Stimulated activated CD4-positive, alpha-beta T cell treated with anti-CD3 and anti-CD28 coated beads, TNF-alpha, amount 100 ng/mL, for 4 hours (primary cell): ENCODE results near the gene KCNG4.
"Not testable (repeated sequence)": the region's sequence is repeated elsewhere in the genome, so short reads cannot be mapped to it uniquely, and the experiment has no call there.

Experiments used
- DNase-seq, 3 experiments: peaks; one replicate each; pipeline ENCODE4 v3.0.0-alpha.2; 2020; ENCODE audit warnings: low read depth in 3 of 3

The KCNG4 gene

DNA sequence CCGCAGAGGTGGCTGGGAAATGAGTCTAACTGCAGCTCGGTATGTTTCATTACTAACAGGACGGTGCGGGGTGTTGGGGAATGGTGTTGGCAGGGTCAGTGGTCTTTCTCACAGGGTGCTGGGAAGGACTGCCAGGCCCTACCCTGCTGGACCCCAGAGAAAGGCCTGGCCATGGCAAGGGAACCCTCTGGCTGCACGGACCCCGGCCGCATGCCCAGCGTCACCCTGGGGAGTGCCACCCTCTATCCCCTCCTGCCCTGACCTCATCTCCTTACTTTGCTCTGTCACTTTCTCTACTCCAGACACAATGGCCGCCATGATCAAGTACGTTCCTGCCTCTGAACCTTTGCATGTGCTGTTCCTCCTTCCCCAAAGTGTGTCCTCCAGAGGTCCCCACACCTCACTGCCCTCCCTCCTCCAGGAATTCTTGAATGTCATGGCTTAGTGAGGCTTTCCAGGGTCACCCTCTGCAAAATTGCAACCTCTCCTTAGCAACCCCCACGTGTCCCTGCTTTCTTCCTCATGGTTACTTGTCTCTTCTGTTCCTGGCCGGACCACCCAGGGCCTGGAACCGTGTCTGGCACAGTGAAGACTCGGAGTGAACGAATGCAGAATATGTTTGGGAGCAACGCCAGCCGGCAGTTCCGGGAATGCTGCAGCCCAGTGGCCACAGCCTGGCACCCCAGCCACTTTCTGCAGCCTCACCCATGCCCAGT, 33.7 kb downstream of the KCNG4 start:
- no peak for DNase-seq

DNA sequence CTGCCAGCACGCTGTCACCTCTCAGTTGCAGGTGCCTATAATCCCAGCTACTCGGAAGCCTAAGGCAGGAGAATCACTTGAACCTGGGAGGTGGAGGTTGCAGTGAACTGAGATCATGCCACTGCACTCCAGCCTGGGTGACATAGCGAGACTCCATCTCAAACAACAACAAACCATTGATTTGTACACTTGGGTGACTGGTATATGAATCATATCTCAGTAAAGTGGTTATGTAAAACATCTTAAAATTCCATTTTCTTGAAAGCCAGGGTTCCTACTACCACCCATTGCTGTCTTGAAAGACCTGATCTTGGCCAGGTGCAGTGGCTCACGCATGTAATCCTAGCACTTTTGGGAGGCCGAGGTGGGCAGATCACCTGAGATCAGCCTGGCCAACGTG, 34.7 kb downstream of the KCNG4 start:
- DNase-seq, result not testable (repeated sequence)

DNA sequence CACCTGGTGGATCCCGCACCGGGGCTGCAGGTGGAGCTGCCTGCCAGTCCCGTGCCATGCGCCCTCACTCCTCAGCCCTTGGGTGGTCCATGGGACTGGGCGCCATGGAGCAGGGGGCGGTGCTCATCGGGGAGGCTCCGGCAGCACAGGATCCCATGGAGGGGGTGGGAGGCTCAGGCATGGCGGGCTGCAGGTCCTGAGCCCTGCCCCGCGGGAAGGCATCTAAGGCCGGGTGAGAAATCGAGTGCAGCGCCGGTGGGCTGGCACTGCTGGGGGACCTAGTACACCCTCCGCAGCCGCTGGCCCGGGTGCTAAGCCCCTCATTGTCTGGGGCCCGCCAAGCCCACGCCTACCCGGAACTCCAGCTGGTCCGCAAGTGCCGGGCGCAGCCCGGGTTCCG, 35.3 kb downstream of the KCNG4 start:
- not testable (repeated sequence) for DNase-seq

DNA sequence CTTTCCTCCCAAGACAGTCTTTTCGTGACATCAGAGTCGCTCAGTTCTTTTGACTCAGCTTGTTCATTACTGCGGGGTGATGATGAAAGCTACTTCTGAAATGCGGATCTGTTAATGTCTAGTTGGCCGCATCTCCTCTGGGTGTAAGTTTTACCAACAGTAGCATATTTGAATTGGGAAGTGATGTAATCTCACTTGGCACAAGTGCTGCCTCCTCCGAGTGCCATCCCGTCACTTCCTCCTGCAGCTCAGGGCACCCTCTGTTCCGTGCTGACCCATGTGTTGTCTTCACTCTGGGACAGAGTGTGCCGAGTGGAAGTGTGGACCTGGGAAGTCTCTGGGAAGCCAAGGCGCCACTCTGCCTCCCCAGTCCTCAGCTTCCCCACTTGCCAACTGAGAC, 40.0 kb downstream of the KCNG4 start:
- DNase-seq, result no peak

DNA sequence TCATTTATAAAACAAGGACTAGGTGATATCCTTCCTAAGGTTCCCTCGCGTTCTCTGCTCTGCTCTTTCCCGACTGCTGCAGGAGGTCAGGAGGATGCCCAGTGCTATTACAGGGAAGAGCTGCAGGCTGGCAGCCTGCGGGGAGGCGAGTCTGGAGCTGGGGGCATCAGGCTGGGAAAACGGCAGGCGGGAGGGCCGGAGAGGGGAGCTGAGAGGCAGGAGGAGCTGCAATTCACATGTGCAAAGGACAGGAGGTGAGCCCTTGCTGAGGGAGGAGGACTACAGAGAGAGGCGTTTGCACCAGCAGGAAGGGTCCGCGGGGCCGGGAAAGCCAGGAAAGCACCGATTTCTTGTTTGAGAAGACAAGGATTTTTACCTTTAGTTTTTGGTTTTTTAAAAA, 40.7 kb downstream of the KCNG4 start:
- no peak for DNase-seq

- DNase-seq, result no peak
Measured at GRCh38 chr16:84198401-84198800, 41.4 kb downstream of the KCNG4 start.

- no peak for DNase-seq
Measured at GRCh38 chr16:84197466-84198128, 42.2 kb downstream of the KCNG4 start.

- DNase-seq, result no peak
Measured at GRCh38 chr16:84196727-84197394, 43.0 kb downstream of the KCNG4 start.

DNA sequence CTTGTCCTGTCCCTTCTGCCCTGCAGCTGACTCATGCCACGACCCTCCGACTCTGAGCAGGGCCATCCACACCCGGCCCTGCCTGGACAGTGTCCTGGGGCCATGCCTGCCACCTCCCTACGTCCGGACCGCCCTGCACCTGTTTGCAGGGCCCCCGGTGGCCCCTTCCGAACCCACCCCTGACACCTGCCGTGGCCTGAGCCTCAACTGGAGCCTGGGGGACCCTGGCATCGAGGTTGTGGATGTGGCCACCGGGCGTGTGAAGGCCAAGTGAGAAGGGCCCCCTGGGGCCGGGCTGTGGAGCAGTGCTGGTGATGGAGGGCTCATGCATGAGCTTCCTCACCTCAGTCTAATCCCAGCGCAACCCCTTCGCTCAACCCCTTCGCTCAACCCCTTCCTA, 43.7 kb downstream of the KCNG4 start:
- no peak for DNase-seq

- no peak for DNase-seq
Measured at GRCh38 chr16:84195201-84196093, 44.4 kb downstream of the KCNG4 start.

- no peak for DNase-seq
Measured at GRCh38 chr16:84194470-84195200, 45.2 kb downstream of the KCNG4 start.

DNA sequence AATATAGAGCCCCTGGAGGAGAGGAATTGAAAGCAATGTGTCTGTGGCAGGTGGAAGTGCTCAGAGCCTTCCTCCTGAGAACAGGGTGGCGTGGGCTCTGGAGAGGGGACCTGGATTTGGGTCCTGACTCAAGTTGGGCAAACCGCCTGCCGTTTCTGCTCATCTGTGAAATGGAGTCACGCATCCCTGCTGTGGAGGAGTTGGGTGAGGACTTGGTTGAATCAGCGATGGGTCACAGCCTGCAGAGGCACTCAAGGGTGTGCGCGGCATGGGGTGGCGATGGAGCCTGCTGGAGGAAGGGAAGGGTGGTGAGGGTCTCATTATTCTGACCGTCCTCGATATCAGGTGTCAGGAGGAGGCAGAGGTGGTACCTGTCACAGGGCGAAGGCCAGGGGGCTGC, 45.8 kb downstream of the KCNG4 start:
- no peak for DNase-seq

GRCh38 chr16:84193480-84193879, 46.3 kb downstream of the KCNG4 start:
- DNase-seq, result no peak

DNA sequence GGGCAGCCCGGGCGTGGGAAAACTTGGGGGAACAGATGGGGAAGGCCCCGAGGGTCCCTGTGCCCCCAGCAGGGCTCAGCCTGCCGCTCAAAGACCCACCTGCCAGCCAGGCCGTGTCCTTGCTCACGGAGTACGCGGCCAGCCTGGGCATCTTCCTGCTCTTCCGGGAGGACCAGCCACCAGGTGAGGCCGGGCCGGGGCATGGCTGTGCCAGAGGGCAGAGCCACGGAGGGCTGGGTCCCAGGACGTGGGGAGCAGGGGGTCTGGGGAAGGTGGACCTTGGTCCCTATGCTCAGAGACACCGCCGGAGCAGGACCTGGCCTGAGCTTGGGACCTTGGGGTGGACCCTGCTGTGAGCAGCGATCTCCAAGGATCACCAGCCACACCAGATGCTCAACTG, 48.3 kb downstream of the KCNG4 start:
- no peak for DNase-seq

GRCh38 chr16:84190731-84191388, 49.0 kb downstream of the KCNG4 start, which contains the start of gene ADAD2:
Gene ADAD2 (plus strand): TSS chr16:84191157. CDS start chr16:84191231, 74 bp downstream.
- no peak for DNase-seq

DNA sequence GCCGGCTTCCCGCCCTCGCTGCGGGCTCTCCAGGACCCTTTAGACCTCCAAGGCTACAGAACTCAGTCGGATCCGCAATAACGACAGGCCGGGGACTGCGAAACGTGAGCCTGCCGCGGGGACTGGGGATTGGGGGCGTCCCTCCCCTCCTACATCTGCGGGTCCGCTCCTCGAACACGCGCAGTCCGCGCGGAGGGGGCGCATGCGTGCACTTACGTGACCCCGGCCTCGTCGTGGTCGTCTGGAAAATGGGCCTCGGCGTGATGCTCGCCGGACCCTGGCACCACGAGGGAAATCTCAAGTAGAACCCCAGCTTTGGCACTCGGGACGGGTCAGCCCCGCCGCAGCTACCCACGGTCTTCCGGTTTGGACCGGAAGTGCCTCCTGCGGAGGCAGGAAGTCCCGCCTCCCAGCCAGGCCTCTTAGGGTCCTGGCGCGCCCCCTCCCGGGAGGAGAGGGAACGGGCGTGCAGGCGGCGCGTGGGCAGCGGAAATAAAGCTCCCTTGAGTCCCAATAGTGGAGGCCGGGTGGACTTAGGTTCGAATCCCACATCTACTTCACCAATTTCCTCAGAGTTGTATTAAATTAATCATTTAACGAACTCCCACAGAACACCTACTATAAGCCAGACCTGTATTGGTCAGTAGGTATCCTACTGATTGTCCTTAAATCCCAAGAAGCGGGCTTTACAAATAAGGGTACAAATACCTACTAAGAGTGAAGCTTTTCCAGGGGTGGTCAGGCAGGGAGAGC, 53.0 kb downstream of the KCNG4 start, which contains the start of gene TAF1C:
Gene TAF1C, minus strand, starts transcription at position 373 of the 753 bp plus-strand sequence. CDS start 2,069 bp downstream, outside the sequence.
- peak; percentile 84 to 87 (median 86) for DNase-seq

DNA sequence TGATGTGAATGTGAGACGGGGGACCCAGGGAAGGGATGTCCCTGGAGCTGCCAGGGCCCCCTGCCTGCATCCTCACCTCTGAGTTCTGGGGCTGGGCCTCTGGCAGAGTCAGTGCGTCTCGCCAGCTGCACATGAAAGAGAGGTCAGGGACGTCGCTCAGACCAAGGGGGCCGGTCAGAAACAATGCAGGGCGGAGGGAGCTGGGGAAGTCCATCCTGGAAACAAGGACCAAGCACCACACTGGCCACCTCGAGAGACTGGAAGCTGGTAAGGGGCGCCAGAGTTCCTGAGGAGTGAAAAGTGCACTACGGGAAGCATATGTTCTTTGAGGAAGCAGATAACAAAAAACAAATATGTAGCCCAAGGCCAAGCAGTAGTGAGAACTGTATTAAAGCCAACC, 55.0 kb downstream of the KCNG4 start:
- no peak for DNase-seq

DNA sequence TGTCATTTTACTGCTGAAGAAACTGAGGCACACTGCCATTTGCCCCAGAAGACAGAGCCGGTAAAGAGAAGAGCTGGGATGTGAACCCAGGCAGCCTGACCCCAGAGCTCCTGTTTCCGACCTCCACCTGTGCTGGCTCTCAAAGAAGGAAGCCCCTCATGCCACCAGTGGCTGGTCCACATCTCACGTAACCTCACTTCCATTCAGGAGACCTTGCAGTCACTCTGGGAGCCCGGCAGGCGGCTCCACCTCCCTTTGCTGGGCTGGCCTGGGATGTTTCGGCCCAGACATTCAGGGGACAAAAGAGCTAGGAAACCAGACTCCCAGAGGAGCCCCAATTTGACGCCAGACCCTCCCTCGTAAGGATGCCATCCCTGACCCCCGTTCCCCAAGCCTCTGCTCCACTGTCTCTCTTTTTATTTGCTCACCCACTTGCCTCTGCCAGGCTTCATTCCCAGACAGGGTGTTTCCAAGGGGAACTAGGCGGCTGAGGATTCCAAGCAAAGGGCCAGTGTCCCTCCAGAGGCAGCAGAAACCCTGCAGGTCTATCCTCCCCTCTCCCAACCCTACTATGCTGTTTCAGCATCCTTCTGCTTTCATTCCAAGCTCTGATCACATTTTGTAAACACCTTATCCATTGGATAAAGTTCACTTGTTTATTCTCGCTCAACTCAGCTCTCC, 55.8 kb downstream of the KCNG4 start:
- DNase-seq, result no peak

- DNase-seq, result no peak
Measured at GRCh38 chr16:84183572-84183875, 56.3 kb downstream of the KCNG4 start.
